HG02610 (cell line): ENCODE results near the gene PLCL1.
A peak's percentile ranks its signal among the peaks of the same experiment; 100 is the strongest.

Experiments used
- ATAC-seq: cut with Tn5 transposase; IDR thresholded peaks from one replicate; pipeline ENCODE4 v1.9.1; 2021; ENCODE audit warnings: mild to moderate bottlenecking, moderate library complexity; ENCODE audit not compliant: unreplicated experiment

The PLCL1 gene

DNA sequence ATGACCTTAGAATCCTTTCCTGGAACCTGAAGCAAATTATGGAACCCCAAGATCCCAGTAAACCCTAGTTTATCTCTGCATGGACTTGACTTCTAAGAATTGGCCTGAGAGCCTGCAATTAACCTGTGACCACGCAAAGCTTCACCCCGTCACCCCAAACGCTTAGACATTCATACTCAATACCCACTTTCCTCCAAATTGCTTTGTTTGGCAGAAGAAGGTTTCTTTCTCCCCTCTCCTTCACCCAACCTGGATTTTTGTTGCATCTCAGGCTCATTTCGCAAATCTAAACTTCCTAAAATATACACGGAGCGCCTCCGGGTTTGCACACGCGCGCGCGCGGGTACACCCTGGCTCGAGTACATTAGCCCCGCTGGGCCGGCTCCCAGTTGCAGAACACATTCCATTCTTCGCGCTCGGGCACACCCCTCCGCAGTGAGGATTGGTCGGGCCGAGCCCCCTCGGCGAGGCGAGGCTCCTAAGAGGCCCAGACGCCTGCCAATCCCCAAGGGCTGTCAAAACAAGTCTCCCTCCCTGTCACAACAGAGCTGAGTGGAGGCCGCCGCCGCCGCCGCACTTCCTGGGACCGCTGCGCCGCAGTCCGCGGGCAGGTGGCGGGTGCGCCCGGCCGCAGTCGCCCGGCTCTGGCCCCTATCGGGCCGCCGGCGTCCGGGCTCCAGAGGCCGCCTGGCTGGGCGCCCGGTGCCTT, at the start of gene PLCL1:
TSS of gene PLCL1 (plus strand) at position 545 of the 709 bp plus-strand sequence.
- peak; percentile 100 for ATAC-seq

DNA sequence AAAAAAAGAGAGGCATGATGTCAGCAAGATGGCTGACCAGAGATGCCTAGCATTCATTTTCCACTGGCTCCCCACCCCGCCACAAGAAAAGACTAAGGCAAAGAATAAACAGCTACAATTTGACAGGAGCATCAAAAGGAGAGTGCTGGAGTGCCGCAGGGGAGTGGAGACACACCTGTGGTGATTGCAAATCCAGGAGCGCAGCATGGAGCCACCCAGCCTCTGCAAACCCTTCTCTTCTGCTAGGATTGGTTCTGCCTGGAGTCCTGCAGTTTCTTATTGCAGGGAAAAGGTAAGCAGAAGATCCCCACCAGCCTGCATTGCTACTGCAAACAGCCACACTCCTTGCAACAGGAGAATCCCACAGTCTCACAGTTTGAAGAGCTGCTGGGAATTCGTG, 45.4 kb upstream of the PLCL1 start:
- ATAC-seq, result no peak

DNA sequence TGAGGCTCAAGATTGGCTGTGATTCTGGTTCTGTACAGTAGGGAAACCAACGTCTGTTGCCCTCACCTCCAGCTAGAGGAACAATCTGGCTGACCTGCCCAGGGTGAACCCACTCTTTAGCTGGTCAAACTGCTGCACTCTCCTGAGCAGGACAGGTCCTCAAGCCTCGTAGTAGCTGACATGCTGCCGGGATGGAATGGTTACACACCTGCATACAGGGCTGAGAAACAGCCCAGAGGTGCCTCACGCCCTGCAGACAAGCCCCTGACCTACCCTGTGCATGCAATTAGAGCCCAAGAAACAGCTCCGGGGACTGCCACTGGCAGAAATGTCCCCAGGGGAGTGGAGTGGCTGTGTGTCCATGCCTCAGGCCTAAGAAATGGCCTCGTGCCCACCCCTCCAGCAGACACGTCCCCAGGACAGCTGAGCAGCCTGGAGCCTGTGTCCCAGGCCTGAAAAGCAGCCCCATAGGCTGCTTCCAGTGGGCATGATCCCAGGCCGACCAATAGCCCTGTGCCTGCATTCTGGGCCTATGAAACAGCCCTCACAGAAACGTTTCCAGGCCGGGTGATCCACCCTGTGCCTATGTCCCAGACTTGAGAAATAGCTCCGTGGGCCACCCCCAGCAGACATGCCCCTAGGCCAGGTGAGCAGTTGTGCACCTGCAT, 44.6 kb upstream of the PLCL1 start:
- no peak for ATAC-seq

DNA sequence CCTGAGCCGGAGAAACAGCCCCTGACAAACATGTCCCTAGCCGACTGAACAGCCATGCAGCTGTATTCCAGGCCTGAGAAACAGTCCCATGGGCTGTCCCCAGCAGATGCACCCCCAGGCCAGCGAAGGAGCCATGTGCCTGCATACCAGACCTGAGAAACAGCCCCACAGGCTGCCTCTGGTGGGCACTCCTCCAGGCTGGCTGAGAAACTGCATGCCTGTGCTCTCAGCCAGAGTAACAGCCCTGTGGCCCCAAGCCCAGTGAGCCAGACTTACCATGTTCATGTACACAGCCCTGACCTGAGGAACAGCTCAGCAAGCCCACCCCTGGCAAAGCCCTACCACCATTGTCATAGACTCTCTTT, 44.1 kb upstream of the PLCL1 start:
- no peak for ATAC-seq

DNA sequence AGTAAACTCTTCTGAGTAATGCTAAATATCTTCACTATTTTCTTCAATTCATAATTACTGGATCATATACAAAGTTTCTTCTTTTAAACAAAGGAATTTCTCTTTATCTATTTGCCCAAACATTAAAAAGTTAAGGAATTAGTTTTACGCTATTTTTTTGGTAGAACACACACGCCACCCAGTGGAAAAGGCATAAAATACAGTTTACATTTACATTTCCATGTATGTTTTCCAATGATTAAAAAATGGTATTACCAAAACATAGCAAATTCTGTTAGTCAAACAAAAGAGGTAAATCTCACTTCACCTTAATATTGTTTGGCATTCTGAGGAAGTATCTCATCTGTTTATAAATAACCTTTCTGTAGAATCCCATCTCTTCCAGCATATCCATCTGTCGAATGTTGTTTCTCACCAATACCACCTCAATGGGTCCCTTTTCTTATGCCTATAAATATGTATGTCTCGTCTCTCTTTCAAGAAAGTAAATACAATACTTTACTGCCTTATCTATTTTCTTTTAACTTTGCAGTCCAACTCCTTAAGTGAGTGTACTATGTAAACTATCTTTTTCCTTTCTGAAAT, 26.5 kb upstream of the PLCL1 start:
- ATAC-seq, result no peak

DNA sequence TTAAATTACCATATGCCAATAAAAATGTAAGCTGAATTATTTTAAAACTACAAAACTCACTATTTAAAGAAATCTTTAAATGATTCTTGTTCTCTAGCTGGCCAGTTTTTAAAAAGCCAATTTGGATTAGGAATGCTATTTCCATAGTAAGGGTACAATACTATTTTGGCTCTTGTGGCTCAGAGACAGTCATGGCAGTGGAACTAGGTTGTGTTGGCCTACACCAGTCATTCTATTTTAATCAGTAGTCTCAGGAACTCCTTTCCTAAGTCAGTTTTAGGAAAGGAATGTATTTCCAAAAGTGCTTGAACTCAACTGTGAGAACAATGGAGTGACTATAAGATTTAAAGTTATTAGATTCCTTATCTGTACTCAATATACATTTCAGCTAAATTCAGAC, 25.1 kb upstream of the PLCL1 start:
- no peak for ATAC-seq

DNA sequence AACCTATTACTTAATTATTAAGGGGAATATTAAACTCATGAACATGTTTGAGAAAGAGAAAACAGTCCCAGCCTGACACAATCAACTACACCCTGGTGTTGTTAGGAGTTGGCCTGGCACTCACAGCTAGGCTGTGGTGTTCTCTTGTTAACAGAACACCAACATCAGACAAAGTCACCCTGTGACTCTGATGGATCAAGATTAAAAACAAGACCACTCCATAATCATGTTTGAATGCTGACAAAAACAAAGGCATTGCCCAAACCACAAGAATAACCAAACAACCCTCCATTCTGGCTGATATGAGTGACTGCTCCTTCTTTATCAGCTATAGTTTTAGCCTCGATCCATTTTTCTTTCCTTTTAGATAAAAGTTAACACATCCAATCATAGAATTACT, 22.3 kb upstream of the PLCL1 start:
- no peak for ATAC-seq

DNA sequence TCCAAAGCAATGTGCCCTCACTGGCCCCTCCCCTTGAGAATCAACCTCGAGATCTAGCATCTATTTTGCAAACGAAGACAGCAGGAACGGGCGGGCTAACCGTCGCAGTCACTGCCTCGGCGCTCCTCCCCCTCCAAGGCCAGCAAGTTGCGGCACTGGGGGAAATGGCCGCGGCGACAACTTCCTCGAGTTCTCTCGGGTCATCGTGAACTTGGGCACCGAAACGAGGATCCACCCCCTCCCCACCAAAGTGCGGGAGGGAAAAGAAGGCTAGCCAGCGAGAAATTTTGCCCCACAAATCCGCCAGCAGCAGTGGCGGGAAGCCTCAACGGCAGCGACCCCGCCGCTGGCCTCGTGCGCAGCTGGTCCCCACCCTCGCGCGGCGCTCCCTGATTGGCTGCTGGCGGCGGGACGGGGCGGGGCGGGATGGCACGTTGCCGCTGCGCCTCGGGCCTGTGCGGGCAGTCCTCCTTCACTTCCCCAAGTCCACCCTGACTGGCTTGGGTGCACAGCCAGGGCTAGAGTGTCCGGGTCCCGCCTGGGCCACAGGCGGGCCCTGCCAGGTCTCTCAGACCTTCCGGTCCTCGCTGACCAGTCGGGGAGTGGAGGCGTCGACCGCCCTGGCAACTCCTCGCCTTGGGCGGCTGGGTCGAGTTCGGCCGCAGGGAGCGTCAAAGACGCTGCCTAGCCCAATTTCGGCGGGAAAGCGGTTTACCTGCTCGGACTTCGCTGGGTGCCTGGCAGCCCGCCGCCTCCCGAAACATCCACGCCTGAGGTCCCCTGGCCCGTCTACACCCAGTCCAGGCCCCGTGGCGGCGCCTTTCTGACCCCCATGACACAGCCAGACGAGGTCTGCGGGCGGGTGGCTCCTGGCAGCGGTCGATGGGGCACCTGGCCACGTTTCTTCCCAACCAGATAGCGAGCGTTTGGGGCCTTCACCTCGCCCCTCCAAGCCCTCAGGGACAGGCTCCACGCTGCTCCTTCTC, 19.1 kb upstream of the PLCL1 start, which contains the start of gene BOLL:
TSS of gene BOLL (minus strand) at position 364 of the 986 bp plus-strand sequence. CDS start 3,469 bp downstream, outside the sequence.
- ATAC-seq, result no peak

DNA sequence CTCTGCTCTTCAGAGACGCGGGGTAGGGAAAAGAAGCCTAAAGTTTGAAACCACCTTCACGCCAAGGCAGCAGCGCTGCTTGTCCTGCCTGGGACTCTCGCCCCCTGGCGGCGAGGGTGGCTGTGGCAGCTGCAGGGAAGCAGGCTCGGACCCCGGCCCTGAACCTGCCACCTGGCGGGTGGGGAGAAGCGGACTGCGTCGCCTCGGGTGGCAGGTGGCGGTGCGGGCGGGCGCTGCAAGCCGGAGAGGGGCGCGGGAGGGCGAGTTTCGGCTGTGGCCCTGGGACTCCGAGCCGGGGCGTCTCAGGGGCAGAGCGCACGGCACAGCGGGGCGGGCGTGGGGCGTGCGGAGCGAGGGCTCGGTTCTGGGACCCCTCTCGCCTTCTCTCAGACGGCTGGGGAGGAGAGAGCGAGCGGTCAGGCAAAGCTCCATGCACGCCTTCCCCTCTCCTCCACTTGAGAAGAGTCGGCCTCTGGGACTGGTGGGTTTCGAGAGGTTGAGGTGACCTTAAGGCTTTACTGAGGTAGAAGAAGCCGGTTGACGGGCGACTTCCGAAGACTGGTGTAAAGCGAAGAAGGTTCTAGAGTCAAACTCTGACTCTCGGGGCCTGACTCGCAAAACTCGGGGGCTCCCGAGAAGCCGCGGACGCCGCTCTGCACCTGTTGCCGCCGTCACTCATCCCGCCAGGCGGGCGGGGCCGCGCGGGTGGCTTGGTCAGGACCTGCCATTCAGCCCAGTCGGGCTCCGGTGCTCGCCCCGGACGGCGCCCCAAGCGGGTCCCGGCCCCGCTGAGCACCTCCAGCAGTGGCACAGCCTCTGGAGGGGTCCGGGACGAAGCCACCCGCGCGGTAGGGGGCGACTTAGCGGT, 18.1 kb upstream of the PLCL1 start:
- peak; percentile 72 for ATAC-seq

DNA sequence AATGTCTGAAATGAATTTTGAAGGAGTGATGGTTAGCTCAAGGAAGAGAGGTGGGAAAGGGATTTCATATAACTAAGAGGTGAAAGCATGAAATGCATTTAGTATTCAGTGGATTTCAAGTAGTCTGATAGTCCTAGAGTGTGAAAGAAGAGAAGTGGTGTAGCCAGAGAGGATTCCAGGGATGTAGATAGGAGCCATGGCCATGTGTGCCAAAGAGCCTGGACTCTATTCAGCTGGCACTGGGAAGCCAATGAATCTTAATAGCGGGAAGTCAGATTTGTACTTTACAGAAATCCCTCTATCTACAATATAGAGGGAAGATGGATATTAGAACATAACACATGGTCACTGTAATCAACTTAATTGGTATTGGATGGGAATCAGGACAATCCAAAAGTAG, 10.9 kb upstream of the PLCL1 start:
- no peak for ATAC-seq

DNA sequence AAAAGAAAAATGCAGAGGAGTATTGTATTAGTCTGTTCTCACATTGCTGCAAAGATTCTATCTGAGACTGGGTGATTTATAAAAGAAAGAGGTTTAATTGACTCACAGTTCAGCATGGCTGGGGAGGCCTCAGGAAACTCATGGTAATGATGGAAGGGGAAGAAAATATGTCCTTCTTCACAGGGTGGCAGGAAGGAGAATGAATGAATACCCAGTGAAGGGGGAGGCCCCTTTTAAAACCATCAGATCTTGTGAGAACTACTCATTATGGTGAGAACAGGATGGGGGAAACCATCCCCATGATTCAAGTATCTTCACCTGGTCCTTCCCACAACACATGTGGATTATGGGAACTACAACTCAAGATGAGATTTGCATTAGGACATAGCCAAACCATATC, 9.1 kb upstream of the PLCL1 start:
- ATAC-seq, result no peak

DNA sequence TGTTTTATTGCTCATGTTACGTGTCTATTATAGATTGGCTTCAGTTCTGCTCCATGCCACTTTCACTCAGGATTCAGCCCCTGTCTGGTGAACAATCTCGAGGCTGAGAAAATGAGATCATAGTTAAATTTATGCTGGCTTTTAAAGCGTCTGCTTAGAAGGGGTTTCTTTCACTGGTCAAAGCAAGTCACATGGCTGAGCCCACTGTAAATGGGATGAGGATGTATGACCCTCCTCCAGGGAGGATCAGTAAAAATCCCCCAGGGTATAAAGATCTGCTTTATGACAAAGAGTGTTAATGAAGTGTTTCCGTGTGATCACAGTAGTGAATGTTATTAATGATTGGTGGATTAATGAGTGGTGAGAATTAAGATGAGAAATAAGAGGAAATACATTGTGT, 6.2 kb upstream of the PLCL1 start:
- no peak for ATAC-seq

DNA sequence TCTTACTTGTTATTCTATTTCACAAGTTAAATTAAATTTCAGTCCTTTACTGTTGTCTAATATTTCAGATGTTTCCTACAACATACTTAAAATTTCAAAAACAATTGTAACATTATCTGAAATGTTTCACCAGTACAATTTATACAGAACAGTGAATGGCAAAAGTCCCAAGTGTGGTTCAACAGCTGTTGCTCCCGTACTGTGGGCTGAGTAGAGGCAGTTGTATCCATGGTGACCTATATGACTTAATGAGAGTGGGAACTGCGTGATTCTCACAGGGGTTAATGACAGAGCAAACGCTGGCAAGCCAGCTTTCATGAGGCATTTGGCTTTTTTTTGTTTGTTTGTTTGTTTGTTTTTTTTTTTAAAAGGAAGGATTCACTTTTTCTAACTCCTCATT, 5.3 kb upstream of the PLCL1 start:
- no peak for ATAC-seq

DNA sequence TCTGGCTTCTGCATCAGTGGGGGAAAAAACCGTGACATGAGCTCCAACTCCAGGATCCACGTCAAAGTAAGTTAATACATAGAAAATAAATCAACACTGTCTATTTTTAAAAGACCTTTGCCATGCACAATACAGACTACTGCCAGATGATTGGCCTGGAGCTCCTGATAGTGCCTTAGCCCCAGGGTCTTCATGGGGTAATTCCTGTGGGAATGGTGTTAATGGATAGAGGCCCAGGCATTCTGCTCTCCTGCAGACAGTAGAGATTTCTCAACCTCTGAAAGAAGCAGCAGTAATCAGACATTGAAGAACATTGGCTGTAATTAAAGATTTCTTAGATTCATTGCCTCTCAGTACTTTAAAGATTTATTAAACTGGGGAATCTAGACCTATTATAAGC, 4.3 kb upstream of the PLCL1 start:
- ATAC-seq, result no peak

DNA sequence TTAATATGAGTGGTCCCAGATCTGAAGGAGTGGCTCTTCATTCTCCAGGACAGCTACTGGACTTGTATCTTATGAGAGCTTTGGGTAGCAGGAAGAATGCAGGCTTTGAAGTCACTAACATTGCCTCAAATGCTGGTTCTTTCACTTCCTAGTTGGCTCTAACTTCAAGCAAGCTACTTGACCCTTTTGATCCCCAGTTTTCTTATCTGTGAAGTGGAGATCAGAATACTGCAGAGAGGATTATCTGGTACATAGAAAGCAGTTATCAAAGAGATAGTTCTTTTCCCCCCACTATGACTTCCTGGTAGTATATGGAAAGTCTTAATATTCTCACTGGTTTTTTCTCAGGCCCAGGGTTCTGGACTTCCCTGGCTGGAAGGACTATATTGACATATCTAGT, 3.4 kb upstream of the PLCL1 start:
- no peak for ATAC-seq

DNA sequence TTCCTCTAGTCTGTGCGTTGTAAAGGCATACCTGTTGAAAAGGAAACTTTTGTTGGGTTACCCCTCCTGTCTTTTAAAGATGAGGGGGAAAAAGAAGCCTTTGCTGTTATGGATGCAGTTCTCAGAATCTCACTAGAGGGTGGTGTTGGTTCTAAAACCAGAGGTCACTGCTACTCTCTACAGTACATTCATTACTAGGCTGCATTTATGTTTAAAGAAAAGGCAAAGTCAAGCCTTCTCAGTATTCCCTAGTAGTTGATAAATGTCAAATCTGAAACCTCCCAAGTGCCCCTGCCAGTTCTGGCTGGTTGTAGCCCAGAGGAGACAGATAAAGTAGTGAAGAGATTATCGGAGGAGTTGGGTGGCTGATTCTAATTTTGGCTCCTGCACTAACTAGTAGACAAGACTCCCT, 1.4 kb upstream of the PLCL1 start:
- no peak for ATAC-seq

DNA sequence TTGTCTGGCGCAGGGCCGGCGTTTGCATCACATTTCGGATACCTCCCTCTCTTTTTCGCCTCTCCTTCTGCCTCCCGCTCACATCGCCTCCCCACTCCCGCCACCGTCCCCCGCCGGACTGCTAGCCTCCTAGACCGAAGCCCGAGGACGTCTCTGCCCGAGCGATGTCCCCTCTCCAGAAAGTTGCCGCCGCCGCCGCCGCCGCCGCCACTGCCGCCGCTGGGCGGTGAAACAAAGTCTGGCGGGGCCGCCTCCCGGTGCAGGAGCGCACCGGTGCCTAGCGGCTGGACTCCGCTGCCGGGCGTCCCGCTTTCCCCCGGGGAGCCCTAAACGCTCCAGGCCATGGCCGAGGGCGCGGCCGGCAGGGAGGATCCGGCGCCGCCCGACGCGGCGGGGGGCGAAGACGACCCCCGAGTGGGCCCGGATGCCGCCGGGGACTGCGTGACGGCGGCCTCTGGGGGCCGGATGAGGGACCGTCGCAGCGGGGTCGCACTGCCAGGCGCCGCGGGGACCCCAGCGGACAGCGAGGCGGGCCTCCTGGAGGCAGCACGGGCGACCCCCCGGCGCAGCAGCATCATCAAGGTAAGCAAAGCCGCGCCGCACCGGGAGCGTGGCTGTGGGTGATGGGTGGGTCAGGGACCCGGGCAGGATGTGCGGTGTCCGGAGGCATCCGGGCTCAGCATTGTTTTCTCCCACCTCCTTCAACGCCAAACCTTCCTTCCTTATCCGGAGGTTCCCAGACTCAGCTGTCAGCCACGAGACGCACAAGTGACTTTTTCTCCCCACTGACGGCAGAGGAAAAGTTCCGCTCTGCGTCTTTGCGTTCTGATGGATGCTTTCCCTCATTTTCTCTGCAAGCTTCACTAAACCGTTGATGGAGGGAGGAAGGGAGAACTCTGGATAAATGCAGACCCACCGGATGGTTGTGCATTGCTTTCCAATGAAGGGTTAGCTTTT, 643 bp downstream of the PLCL1 start:
- peak; percentile 26 for ATAC-seq

DNA sequence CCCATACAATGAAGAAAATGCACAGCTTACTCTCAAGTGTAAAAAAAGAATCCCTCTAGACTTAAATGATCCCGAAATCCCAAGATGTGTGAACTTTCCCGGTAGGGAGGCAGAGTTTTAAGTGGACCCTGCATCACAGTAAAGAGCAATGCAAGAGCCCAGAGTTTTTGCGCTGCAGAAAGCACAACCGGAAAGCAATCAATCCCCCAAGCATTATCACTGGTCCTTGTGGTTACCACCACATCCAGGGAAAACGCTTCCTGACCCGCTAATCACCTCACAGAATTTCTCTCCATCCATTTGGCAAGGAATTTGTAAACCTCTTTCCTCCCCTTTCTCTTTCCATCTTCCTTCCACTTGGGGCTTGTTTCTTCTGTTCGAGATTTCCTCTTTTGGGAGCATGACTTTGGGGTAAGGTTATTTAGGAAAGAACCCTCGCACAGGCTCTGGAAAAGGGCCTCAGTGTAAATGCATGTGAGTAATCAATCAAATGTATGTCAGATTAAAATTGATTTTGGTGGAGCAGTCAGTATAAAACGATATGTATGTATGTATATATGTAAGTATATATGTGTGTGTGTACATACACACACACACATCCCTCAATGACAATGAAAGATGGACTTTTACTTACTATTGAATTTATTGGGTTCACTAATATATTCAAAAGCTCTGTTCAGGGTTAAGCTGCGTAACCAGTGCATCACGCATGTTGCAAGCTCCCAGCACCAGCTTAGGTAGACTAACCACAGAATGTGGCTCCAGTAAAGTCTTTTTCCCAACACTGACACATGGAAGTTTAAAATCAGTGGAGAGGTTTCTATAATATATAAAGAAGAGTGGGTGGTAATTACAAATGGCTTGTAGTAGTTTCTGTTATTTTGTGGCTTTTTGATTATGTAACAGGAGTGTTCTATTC, 1.6 kb downstream of the PLCL1 start:
- ATAC-seq, result no peak
